ENCODE data around the gene HTT. TPM values are rescaled to one million over a fixed set of nuclear protein-coding genes. Genes with fewer than 3 reads are reported as not detected.

Gene HTT
- total RNA-seq, 4 donors from 2014 or later, result 50.1 to 192 (median 81.0) TPM

GRCh38 chr4:3211866-3212265 is 137.4 kb downstream of the HTT start:
- WGBS, result 91% methylated on average over 8 of the region's 8 CpGs
- H3K36me3 ChIP-seq, result peaks cover 74% of the 10 kb centered on the region

DNA sequence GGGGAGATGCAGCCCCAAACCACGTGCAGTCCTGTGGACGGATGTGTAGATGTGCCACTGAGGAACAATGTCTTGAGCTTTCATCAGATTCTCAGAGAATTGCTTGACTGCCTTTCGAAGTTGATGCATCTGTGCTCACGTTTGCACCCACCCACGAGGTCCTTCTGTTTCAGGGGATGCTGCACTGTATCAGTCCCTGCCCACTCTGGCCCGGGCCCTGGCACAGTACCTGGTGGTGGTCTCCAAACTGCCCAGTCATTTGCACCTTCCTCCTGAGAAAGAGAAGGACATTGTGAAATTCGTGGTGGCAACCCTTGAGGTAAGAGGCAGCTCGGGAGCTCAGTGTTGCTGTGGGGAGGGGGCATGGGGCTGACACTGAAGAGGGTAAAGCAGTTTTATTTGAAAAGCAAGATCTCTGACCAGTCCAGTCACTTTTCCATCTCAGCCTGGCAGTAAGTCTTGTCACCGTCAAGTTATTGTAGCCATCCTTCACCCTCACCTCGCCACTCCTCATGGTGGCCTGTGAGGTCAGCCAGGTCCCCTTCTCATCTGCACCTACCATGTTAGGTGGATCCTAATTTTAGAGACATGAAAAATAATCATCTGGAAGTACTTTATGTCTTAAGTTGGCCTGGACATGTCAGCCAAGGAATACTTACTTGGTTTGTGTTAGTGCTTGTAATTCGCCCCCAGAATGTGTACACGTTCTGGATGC is 138.1 kb downstream of the HTT start:
- peak in 1 of 2 donors; percentile 31 for DNase-seq (ENCODE audit: low spot score in 2 of 2)
- TF ChIP-seq, protein P1, sequence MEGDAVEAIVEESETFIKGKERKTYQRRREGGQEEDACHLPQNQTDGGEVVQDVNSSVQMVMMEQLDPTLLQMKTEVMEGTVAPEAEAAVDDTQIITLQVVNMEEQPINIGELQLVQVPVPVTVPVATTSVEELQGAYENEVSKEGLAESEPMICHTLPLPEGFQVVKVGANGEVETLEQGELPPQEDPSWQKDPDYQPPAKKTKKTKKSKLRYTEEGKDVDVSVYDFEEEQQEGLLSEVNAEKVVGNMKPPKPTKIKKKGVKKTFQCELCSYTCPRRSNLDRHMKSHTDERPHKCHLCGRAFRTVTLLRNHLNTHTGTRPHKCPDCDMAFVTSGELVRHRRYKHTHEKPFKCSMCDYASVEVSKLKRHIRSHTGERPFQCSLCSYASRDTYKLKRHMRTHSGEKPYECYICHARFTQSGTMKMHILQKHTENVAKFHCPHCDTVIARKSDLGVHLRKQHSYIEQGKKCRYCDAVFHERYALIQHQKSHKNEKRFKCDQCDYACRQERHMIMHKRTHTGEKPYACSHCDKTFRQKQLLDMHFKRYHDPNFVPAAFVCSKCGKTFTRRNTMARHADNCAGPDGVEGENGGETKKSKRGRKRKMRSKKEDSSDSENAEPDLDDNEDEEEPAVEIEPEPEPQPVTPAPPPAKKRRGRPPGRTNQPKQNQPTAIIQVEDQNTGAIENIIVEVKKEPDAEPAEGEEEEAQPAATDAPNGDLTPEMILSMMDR (IDR thresholded peaks at IDR 0.05), result no peak
- TF ChIP-seq POLR2AphosphoS5 (IDR thresholded peaks at IDR 0.05) (no peak), EP300 (IDR thresholded peaks at IDR 0.05) (no peak), POLR2A (IDR thresholded peaks at IDR 0.05) (no peak)
- 92% methylated on average over 12 of the region's 12 CpGs for WGBS
- Histone ChIP-seq H3K4me3 (no peak overlapping the region), H3K4me1 (peaks cover 3% of the 10 kb centered on the region), H3K27ac (no peak overlapping the region), H3K9me3 (no peaks in the 10 kb centered on the region), H3K36me3 (peaks cover 75% of the 10 kb centered on the region), H3K27me3 (no peaks in the 10 kb centered on the region)

More at GRCh38 chr4:3211866-3212265, 137.4 kb downstream of the HTT start:
- H3K9me3 ChIP-seq, result no peaks in the 10 kb centered on the region
- no peak overlapping the region for H3K4me3 ChIP-seq
- H3K4me1 ChIP-seq, result peaks cover 4% of the 10 kb centered on the region
- no peaks in the 10 kb centered on the region for H3K27me3 ChIP-seq
- H3K27ac ChIP-seq, result no peak overlapping the region
- no peak for DNase-seq (ENCODE audit: low spot score in 2 of 2)
- TF ChIP-seq, protein P1 (IDR thresholded peaks at IDR 0.05), result no peak
- no peak for TF ChIP-seq POLR2AphosphoS5 (IDR thresholded peaks at IDR 0.05)
- TF ChIP-seq EP300 (IDR thresholded peaks at IDR 0.05), result no peak
- no peak for TF ChIP-seq POLR2A (IDR thresholded peaks at IDR 0.05)

DNA sequence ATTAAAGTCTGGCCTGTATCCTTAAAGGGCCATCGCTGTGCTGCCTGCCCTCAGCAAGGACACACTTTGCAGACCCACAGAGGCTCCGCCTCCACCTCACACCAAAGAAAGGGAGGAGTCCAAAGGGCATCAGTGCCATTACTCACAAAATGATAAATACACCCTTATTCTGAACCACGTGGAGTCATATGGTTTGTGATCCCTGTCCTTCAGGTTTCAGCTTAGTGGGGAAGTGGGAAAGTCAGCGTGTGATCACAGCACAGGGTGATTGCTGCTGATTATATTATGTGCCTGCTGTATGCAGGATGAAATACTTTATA is 138.6 kb downstream of the HTT start:
- Histone ChIP-seq H3K4me1 (no peaks in the 10 kb centered on the region), H3K27me3 (no peaks in the 10 kb centered on the region), H3K4me3 (no peak overlapping the region), H3K36me3 (peaks cover 80% of the 10 kb centered on the region), H3K27ac (no peak overlapping the region), H3K9me3 (no peaks in the 10 kb centered on the region)
- no peak for TF ChIP-seq POLR2AphosphoS5 (IDR thresholded peaks at IDR 0.05)
- TF ChIP-seq, protein P1 (IDR thresholded peaks at IDR 0.05), result no peak
- no peak for TF ChIP-seq POLR2A (IDR thresholded peaks at IDR 0.05)
- TF ChIP-seq EP300 (IDR thresholded peaks at IDR 0.05), result no peak
- no peak for DNase-seq (ENCODE audit: low spot score in 2 of 2)
- 96% methylated on average over 4 of the region's 4 CpGs for WGBS

DNA sequence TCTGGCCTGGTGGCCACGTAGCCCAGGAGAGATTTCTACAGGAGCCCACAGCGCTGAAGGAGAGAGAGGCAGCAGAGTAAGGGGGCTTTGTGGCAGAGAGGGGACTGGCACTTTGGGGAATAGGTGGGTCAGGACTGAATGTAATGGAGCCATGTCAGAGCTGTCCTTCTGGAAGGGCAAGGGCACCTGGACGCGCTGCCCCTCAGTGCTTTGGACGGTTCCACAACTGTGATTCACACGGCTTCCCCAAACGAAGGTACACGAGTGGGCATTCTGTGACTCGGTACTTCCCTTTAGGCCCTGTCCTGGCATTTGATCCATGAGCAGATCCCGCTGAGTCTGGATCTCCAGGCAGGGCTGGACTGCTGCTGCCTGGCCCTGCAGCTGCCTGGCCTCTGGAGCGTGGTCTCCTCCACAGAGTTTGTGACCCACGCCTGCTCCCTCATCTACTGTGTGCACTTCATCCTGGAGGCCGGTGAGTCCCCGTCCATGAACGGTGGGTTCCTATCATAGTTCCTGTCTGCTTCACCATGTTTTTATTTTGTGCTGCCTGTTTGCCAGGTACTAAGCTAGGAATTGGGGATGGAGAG is 139.3 kb downstream of the HTT start:
- H3K36me3 ChIP-seq, result peaks cover 85% of the 10 kb centered on the region
- no peak overlapping the region for H3K4me3 ChIP-seq
- no peak for TF ChIP-seq EP300 (IDR thresholded peaks at IDR 0.05)
- TF ChIP-seq POLR2A (IDR thresholded peaks at IDR 0.05), result no peak
- TF ChIP-seq, protein P1 (IDR thresholded peaks at IDR 0.05), result no peak
- TF ChIP-seq POLR2AphosphoS5 (IDR thresholded peaks at IDR 0.05), result no peak
- WGBS, result 92% methylated on average over 15 of the region's 15 CpGs
- H3K27me3 ChIP-seq, result no peaks in the 10 kb centered on the region
- H3K27ac ChIP-seq, result no peak overlapping the region
- no peaks in the 10 kb centered on the region for H3K4me1 ChIP-seq
- peak in 1 of 2 donors; percentile 46 for DNase-seq (ENCODE audit: low spot score in 2 of 2)
- no peaks in the 10 kb centered on the region for H3K9me3 ChIP-seq

- H3K36me3 ChIP-seq, result peaks cover 85% of the 10 kb centered on the region
- H3K4me3 ChIP-seq, result no peak overlapping the region
- H3K27me3 ChIP-seq, result no peaks in the 10 kb centered on the region
- TF ChIP-seq POLR2A (IDR thresholded peaks at IDR 0.05) (no peak), POLR2AphosphoS5 (IDR thresholded peaks at IDR 0.05) (no peak), EP300 (IDR thresholded peaks at IDR 0.05) (no peak)
- TF ChIP-seq, protein P1 (IDR thresholded peaks at IDR 0.05), result no peak
- no peaks in the 10 kb centered on the region for H3K4me1 ChIP-seq
- 85% methylated on average over 12 of the region's 12 CpGs for WGBS
- no peak overlapping the region for H3K27ac ChIP-seq
- no peaks in the 10 kb centered on the region for H3K9me3 ChIP-seq
- DNase-seq (ENCODE audit: low spot score in 2 of 2), result peak in 1 of 2 donors; percentile 21
These were observed 140.8 kb downstream of the HTT start for GRCh38 chr4:3215256-3215655.

Data from suprapubic skin (tissue), 4 donors.